ENCODE measurements around the gene MDH2.
"Not testable (repeated sequence)": the region's sequence is repeated elsewhere in the genome, so short reads cannot be mapped to it uniquely, and the experiment has no call there.

Gene MDH2

GRCh38 chr7:76050545-76050944 lies 2.6 kb downstream of the MDH2 start:
- no peak for TF ChIP-seq CTCF (IDR thresholded peaks at IDR 0.05; ENCODE audit: extremely low read depth, missing control alignments)

GRCh38 chr7:76051840-76052239 lies 3.9 kb downstream of the MDH2 start:
- DNase-seq (ENCODE audit: low spot score) = no peak
- no peak for TF ChIP-seq CTCF (IDR thresholded peaks at IDR 0.05; ENCODE audit: extremely low read depth, missing control alignments)

More at GRCh38 chr7:76050545-76050944, 2.6 kb downstream of the MDH2 start:
- DNase-seq (ENCODE audit: low spot score) = no peak

- not testable (repeated sequence) for DNase-seq (ENCODE audit: low spot score)
Measured at GRCh38 chr7:76052681-76053080, 4.8 kb downstream of the MDH2 start.

GRCh38 chr7:76053461-76053860 lies 5.6 kb downstream of the MDH2 start:
- TF ChIP-seq CTCF (IDR thresholded peaks at IDR 0.05; ENCODE audit: extremely low read depth, missing control alignments) = no peak
- DNase-seq (ENCODE audit: low spot score) = no peak

GRCh38 chr7:76054123-76055120 lies 6.5 kb downstream of the MDH2 start:
- TF ChIP-seq CTCF (IDR thresholded peaks at IDR 0.05; ENCODE audit: extremely low read depth, missing control alignments) = no peak
- no peak for DNase-seq (ENCODE audit: low spot score)

- no peak for TF ChIP-seq CTCF (IDR thresholded peaks at IDR 0.05; ENCODE audit: extremely low read depth, missing control alignments)
- no peak for DNase-seq (ENCODE audit: low spot score)
Measured at GRCh38 chr7:76056241-76056640, 8.3 kb downstream of the MDH2 start.

- no peak for TF ChIP-seq CTCF (IDR thresholded peaks at IDR 0.05; ENCODE audit: extremely low read depth, missing control alignments)
- no peak for DNase-seq (ENCODE audit: low spot score)
Measured at GRCh38 chr7:76057103-76057812, 9.4 kb downstream of the MDH2 start.
